GM18505 (cell line): ENCODE data around the gene CATSPERD.

ENCODE experiments used
- ATAC-seq: cut with Tn5 transposase; IDR thresholded peaks from one replicate; pipeline ENCODE4 v1.9.1; 2021; ENCODE audit not compliant: unreplicated experiment
- POLR2A ChIP-seq: IDR thresholded peaks from 4 replicates; pipeline ENCODE4 v1.6.1; 2011; ENCODE audit warnings: borderline replicate concordance; ENCODE audit not compliant: insufficient read depth, insufficient read length; ENCODE audit errors: extremely low read depth

The CATSPERD gene

DNA sequence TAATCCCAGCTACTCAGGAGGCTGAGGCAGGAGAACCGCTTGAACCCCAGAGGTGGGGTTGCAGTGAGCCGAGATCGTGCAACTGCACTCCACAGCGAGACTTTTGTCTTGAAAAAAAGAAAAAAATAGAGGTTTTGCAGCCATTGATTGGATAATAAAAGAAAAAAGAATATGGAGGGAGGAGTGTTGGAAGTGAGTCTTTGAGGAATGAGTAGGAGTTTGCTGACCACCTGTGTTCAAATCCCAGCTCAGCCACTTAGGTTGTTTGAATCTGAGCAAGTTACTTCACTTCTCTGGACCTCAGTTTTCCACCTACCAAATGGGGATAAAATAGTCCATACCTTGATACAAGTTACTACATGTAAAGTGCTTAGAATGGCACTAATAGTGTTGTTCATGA is 90.7 kb downstream of the CATSPERD start:
- ATAC-seq: no peak
- TF ChIP-seq POLR2A: no peak

DNA sequence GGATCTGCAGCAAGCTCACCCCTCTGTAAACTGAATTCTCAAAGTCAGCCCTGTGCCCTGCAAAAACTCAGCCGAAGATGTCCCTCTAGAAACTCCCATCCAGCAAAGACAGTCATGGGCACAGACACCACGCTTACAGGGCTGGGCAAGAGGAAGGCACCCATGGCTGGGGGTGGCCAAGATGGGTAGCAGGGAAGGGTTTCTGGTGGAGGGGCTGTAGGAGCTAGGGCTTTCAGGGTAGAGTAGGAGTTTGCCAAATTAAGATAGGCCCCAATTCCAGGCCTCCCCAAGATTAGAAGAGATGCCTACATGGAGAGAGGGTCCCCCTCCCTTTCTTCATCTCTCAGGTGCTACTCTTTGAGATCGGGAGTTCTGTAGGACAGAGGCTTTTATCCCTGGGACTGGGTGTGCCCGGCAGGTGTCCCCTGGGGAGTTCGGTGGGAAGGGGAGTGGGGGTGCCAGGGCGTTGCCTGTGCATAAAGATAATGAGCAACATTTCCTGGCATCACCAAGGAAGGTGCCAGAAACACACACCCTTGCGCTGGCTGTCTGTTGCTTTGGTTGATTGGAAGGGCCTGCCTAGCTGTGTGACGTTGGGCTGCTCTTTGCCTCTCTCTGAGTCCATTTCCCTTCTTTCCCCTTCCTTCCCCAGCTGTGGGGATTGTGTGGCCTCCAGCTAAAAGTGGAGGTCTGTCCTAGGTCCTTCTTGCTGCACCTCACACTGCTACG is 93.8 kb downstream of the CATSPERD start:
- no peak for ATAC-seq
- TF ChIP-seq POLR2A: no peak

DNA sequence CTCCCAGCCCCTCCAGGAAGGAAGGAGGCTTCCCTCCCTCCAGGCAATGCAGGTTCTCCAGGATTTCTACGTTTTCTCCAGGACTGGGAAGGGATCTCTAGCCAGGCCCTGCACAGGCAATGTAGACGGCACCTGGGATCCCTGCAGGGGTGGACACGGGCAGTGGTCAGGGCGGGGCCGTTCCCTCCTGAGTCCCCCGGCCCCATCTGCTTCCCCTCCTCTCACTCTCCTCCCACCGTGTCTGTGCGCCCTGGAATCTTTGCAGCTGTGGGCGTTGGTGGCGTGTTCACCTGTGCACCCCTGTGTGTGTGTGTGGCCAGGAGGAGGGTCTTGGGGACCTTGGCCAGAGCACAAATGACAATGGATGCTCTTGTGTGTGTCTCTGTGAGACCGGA is 94.4 kb downstream of the CATSPERD start:
- no peak for TF ChIP-seq POLR2A
- ATAC-seq: no peak

DNA sequence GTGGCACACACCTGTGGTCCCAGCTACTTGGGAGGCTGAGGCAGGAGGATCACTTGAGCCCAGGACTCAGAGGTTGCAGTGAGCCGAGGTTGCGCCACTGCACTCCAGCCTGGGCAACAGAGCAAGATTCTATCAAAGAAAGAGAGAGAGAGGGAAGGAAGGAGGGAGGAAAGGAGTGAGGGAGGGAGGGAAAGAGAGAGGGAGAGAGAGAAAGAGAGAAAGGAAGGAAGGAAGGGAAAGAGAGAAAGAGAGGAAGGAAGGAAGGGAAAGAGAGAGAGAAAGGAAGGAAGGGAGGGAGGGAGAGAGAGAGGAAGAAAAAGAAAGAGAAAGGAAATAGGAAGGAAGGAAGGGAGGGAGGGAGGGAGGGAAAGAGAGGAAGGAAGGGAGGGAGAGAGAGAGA is 96.8 kb downstream of the CATSPERD start:
- no peak for TF ChIP-seq POLR2A
- no peak for ATAC-seq

DNA sequence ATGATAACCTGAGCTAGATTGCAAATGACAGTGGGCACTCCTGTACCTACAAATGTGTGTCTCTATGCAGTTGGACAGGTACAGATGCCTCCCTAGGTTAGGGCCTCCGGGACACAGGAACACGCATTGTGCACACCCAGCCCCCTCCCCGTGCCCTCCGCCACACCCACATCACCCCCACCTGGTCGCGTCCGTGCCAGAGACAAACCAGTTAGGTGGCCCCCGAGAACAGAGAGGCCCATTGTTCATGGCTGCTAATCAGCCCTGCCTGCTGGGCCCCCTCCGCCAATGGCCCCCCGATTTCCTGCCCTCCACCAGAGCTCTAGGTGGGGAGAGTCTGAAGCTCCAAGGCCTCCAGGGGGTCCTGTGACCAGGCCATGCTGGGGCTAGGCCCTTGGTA is 98.2 kb downstream of the CATSPERD start:
- ATAC-seq: no peak
- no peak for TF ChIP-seq POLR2A

DNA sequence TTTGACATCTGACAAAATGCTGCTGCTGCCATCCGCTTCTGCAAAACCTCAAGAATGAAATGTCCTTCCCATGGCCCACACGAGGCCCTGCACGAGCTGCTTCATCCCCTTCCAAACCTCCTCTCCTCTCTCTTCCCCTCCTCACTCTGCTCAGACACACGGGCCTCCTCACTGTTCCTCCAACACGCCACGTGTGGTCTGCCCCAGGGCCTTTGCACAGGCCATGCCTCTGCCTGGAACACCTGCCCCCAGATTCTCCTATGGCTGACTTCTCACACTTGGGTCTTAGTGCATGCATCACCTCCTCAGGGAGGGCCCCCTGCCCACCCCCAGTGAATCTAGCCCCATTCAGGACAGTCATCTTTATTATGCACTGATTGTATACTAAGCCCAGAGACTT is 100.3 kb downstream of the CATSPERD start:
- no peak for TF ChIP-seq POLR2A
- no peak for ATAC-seq

DNA sequence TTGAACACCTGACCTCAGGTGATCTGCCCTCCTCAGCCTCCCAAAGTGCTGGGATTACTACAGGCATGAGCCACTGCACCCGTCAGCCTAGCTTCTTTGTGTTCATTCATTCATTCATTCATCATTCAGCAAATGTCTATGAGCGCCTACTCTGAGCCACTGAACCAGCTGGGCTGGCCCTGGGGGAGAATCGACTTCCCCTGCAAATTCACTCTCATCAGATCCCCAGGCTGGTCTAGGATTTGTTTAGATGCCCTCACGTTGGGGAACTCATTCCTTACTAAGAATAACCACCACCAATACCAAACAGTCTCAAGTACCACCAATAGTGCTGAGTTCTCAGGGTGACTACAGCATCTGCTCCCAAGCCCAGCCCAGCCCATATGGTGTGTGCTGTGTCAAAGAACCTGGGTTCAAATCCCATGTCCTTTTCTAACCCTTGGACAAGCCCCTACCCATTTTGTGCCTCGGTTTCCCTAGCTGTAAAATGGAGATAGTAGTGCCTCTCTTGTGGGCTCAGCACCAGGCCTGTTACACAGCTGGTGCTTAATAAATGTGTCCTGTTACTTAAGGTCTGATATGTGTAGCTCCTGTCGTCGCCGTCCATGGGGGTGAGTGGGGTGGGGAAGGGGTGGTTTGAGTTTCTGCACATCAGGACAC is 101.2 kb downstream of the CATSPERD start:
- TF ChIP-seq POLR2A: no peak
- ATAC-seq: no peak

DNA sequence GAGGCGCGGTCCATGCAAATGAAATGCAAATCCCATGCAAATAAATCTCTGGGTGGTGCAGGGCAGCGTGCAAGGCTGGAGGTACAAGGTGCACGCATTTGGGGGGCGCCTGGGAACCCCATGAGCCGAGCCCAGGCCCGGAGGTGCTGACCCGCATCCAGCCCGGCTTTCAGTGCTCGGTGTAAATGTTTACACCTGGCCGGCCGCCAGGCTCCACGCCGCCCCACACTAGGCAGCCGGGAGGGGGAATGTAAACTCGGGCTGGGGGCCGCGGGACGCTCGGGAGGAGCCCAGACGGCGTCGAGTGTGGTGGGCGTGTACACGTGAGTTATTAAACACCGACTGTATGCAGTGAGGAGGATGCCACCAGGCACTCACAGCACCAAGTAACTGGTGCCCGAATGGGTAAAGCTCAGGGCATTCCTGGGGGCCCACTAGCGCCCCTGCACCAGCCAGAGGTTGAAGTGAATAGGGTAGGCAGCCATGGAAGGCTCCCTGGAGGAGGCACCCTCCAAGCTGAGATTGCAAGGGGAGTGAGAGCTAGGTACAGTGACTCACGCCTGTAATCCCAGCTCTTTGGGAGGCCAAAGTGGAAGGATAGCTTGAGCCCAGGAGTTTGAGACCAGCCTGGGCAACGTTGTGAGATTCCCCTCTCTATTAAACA is 101.9 kb downstream of the CATSPERD start:
- ATAC-seq: no peak
- TF ChIP-seq POLR2A: no peak

DNA sequence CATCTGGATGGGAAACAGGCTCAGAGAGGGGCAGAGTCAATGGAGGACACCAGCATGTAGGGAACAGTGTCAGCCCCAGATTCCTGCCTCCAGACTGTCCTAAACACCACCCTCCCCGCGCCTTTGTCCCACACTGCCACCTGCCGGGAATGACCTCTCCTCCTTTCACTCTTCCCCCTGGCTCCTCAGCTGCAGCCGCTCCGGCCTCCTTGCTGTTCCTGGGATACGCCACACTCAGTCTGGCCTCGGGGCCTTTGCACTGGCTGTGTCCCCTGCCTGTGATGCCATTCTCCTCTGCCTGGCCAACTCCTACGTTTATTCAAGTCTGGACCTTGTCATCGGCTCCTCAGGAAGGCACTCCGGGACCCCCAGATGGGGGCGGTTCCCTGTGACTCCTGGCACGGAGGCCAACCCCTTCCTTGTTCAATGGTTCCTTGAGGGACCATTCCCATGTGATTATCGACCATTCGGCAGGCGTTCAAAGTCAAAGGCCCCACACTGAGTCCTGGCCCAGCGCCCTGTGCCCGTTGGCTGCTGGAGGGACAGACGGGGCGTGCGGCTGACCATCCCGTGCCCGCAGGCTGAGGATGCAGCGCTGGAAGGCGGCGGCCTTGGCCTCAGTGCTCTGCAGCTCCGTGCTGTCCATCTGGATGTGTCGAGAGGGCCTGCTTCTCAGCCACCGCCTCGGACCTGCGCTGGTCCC is 103.3 kb downstream of the CATSPERD start:
- no peak for TF ChIP-seq POLR2A
- ATAC-seq: no peak

DNA sequence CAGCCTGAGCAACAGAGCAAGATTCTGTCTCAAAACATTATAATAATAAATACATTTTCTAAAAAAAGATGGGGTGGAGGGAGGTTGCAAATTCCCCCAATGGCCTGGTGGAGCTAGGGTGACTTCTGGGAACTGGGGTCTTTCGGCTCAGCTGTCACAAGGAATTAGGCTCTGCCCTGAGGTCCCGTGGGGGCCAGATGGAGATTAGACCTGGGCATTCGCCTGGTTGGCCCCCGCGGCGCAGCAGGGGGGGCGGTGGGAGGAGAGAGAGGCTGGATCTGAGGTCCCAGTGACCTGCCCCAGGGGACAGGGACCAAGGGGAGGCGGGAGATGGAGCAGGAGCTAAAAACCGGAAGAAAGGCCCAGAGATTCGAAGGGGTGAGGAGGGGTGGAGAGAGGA is 104.3 kb downstream of the CATSPERD start:
- no peak for ATAC-seq
- TF ChIP-seq POLR2A: no peak

DNA sequence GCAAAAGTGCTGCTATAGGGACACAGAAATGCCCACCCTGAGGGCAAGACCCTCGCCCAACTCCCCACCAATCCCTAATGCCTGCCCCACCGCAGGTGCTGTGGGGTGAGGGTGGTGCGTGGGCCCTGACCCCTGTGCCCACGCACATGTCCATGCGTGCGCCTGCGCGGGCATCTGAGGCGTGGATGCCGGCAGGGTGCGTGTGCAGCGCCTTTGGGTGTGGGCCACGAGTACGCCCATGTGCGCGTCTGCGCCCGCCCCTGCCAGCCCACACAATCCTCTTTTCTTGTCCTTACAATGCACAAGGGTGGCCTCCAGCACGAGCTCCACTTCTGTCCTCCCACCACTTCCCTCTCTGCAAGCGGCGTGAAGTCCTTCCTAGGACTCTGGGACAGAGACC is 104.7 kb downstream of the CATSPERD start:
- ATAC-seq: no peak
- TF ChIP-seq POLR2A: no peak

DNA sequence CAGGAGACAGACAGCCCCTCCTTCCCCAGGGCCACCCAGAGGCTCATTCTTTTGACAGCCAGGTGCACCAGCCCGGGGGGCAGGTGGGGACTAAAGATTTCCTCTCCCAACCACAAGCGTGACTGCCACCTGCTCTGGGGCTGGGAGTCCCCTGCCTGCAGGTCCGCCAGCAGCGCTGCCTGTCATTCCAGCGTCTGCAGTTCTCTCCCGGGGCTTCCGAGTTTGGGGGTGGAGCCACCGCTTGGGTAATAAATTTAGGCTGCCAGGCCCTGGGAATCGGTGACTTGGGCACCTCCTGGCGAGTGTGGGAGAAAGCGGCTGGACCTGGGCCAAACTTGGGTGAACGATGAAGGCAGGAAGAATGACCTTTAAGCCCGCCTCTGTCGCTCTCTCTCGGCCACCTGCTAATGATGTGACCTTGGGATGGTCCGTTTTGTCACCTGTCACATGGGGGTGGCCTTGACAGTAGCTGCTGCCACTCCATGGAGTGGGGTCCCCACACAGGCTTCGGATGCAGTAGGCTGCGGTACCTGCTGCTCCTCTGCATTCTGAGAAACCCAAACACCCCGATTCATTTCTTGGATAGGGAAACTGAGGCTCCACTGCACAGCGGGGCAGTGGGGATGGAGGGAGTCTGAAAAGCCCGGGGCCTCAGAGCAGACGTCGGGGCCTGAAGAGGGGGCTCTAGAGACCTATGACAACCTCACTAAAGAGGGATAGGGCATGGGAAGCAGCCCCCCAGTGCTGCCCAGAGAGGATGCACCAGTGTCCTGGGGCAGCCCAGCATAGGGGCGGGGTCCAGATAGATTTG is 106.3 kb downstream of the CATSPERD start:
- TF ChIP-seq POLR2A: no peak
- ATAC-seq: no peak
